ENCODE results near the gene MGMT. TPM values are rescaled to one million over a fixed set of nuclear protein-coding genes. Genes with fewer than 3 reads are reported as not detected.

Gene MGMT
- polyA plus RNA-seq, 1 of the 3 experiments (the other 2 are of a cell fraction): 10.8 TPM

DNA sequence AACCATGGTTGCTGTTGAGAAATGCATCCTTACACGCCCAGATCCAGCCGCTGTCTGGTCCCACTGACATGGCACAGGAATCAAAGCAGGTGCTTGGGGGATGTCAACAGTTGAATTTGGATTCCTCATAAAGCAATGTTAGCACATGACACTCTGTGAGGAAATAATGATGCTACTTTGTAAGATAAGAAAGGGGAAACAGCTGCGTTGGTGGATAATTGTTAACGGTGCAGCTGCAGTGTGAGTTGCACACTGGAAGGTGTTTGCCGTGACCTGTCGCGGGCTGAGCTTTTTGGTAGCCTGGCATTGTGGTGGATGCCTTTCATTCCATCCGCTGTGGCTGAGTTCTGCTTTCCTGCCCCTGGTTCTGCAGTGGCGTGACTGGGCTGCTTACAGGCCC, 113.9 kb downstream of the MGMT start:
- no peaks in the 10 kb centered on the region for H3K36me3 ChIP-seq (replicated peaks in 1 of 2; ENCODE audit: control insufficient read depth in 1 of 2, insufficient read depth in 2 of 2, low read length in 1 of 2)
- H3K9me3 ChIP-seq: no peaks in the 10 kb centered on the region
- H3K4me2 ChIP-seq: no peak overlapping the region
- ChIA-PET POLR2A (no interaction called here), CTCF (no interaction called here)
- H3K4me1 ChIP-seq (ENCODE audit: control insufficient read depth in 1 of 2, insufficient read depth in 2 of 2, low read depth in 1 of 2, low read length in 1 of 2): no peaks in the 10 kb centered on the region
- no peaks in the 10 kb centered on the region for H4K20me1 ChIP-seq (ENCODE audit: insufficient read depth)
- no peak for DNase-seq
- TF ChIP-seq TEAD4 (IDR thresholded peaks at IDR 0.05; ENCODE audit: borderline replicate concordance, insufficient read depth) (no peak), SIN3A (IDR thresholded peaks at IDR 0.05; ENCODE audit: borderline replicate concordance, low read depth, low read length) (no peak), YY1 (IDR thresholded peaks at IDR 0.05; ENCODE audit: low read depth) (no peak), RAD21 (IDR thresholded peaks at IDR 0.05; ENCODE audit: low read length) (no peak), FOXJ3 (CRISPR knock-in tag; IDR thresholded peaks at IDR 0.05) (no peak), RXRA (IDR thresholded peaks at IDR 0.05; ENCODE audit: borderline replicate concordance, low read depth) (no peak), CHD2 (IDR thresholded peaks at IDR 0.05; ENCODE audit: low read length, partially characterized antibody) (no peak), JUND (IDR thresholded peaks at IDR 0.05) (no peak), RCOR1 (IDR thresholded peaks at IDR 0.05; ENCODE audit: low read length) (no peak), MXI1 (IDR thresholded peaks at IDR 0.05; ENCODE audit: low read depth, low read length) (no peak)
- TF ChIP-seq, protein P1, sequence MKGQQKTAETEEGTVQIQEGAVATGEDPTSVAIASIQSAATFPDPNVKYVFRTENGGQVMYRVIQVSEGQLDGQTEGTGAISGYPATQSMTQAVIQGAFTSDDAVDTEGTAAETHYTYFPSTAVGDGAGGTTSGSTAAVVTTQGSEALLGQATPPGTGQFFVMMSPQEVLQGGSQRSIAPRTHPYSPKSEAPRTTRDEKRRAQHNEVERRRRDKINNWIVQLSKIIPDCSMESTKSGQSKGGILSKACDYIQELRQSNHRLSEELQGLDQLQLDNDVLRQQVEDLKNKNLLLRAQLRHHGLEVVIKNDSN (IDR thresholded peaks at IDR 0.05; ENCODE audit: borderline replicate concordance, low read depth): no peak
- TF ChIP-seq, protein P2, sequence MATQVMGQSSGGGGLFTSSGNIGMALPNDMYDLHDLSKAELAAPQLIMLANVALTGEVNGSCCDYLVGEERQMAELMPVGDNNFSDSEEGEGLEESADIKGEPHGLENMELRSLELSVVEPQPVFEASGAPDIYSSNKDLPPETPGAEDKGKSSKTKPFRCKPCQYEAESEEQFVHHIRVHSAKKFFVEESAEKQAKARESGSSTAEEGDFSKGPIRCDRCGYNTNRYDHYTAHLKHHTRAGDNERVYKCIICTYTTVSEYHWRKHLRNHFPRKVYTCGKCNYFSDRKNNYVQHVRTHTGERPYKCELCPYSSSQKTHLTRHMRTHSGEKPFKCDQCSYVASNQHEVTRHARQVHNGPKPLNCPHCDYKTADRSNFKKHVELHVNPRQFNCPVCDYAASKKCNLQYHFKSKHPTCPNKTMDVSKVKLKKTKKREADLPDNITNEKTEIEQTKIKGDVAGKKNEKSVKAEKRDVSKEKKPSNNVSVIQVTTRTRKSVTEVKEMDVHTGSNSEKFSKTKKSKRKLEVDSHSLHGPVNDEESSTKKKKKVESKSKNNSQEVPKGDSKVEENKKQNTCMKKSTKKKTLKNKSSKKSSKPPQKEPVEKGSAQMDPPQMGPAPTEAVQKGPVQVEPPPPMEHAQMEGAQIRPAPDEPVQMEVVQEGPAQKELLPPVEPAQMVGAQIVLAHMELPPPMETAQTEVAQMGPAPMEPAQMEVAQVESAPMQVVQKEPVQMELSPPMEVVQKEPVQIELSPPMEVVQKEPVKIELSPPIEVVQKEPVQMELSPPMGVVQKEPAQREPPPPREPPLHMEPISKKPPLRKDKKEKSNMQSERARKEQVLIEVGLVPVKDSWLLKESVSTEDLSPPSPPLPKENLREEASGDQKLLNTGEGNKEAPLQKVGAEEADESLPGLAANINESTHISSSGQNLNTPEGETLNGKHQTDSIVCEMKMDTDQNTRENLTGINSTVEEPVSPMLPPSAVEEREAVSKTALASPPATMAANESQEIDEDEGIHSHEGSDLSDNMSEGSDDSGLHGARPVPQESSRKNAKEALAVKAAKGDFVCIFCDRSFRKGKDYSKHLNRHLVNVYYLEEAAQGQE (IDR thresholded peaks at IDR 0.05; ENCODE audit: low read depth, low read length): no peak
- TF ChIP-seq, protein P3, sequence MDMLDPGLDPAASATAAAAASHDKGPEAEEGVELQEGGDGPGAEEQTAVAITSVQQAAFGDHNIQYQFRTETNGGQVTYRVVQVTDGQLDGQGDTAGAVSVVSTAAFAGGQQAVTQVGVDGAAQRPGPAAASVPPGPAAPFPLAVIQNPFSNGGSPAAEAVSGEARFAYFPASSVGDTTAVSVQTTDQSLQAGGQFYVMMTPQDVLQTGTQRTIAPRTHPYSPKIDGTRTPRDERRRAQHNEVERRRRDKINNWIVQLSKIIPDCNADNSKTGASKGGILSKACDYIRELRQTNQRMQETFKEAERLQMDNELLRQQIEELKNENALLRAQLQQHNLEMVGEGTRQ (IDR thresholded peaks at IDR 0.05; ENCODE audit: borderline replicate concordance, low read depth, low read length): no peak
- H3K27me3 ChIP-seq (ENCODE audit: insufficient read depth): no peaks in the 10 kb centered on the region
- no peaks in the 10 kb centered on the region for H3F3A ChIP-seq (replicated peaks; ENCODE audit: insufficient read depth)
- no peak overlapping the region for H3K9ac ChIP-seq
- H3K9me2 ChIP-seq: no peaks in the 10 kb centered on the region
- WGBS (ENCODE audit: low lambda C conversion rate): 72% methylated on average over 5 of the region's 9 CpGs
- no peak overlapping the region for H3K4me3 ChIP-seq (ENCODE audit: low read depth in 2 of 2, low read length in 1 of 2)
- H3K79me2 ChIP-seq (ENCODE audit: insufficient read depth): no peaks in the 10 kb centered on the region
- H2AFZ ChIP-seq (ENCODE audit: low read depth): no peak overlapping the region
- no peak overlapping the region for H3K27ac ChIP-seq (ENCODE audit: low read depth in 2 of 2, low read length in 1 of 2)

All from SK-N-SH (cell line).